ENCODE data around the gene CADM3.

DNA sequence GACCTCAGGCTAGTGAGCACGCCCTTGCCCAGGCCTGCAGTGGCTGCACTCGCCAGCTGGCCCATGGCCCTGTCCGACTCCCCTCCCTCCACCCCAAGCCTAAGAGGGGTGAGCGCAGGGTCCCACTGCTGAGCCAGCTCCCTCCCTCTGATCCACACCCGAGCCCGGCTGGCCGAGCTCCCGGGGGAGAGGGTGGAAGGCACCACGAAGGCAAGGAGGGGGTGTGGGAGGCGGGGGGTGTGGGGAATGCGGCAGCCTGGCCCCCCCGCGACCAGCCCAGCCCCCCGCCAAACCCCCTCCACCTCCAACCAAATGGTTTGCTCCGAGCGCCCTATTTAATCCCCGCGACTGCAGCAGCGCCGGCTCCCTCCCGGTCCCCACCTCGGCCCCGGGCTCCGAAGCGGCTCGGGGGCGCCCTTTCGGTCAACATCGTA is at the start of gene CADM3:
- TF ChIP-seq, protein P1, sequence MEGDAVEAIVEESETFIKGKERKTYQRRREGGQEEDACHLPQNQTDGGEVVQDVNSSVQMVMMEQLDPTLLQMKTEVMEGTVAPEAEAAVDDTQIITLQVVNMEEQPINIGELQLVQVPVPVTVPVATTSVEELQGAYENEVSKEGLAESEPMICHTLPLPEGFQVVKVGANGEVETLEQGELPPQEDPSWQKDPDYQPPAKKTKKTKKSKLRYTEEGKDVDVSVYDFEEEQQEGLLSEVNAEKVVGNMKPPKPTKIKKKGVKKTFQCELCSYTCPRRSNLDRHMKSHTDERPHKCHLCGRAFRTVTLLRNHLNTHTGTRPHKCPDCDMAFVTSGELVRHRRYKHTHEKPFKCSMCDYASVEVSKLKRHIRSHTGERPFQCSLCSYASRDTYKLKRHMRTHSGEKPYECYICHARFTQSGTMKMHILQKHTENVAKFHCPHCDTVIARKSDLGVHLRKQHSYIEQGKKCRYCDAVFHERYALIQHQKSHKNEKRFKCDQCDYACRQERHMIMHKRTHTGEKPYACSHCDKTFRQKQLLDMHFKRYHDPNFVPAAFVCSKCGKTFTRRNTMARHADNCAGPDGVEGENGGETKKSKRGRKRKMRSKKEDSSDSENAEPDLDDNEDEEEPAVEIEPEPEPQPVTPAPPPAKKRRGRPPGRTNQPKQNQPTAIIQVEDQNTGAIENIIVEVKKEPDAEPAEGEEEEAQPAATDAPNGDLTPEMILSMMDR (IDR thresholded peaks at IDR 0.05): no peak
- TF ChIP-seq POLR2A (IDR thresholded peaks at IDR 0.05): no peak

Data from thyroid gland (tissue), 4 donors.